Effector memory CD8-positive, alpha-beta T cell (primary cell): Measurements from ENCODE around the gene PFDN4.

Experiments
- ATAC-seq: fragments of 150-1000 bp; cut with Tn5 transposase; replicated peaks from 2 replicates; pipeline ENCODE4 v1.10.0; 2021; ENCODE audit warnings: mild to moderate bottlenecking, moderate library complexity
- DNase-seq, 3 experiments: peaks; one replicate each; pipeline ENCODE4 v3.0.0; 2021
- H3K27ac Mint-ChIP-seq, 2 donors: one replicate each; pipeline ENCODE4 v1.8.0; 2022; ENCODE audit warnings: mild to moderate bottlenecking in 2 of 2, mixed read lengths in 2 of 2, moderate library complexity in 2 of 2
- H3K27me3 Mint-ChIP-seq, 2 donors: one replicate each; pipeline ENCODE4 v1.8.0; 2022; ENCODE audit warnings: mixed read lengths in 2 of 2
- H3K36me3 Mint-ChIP-seq: one replicate; pipeline ENCODE4 v1.8.0; 2022; ENCODE audit warnings: mild to moderate bottlenecking, moderate library complexity, mixed read lengths; ENCODE audit not compliant: insufficient read depth
- H3K4me1 Mint-ChIP-seq, 2 donors: one replicate each; pipeline ENCODE4 v1.8.0; 2022; ENCODE audit warnings: low read depth in 2 of 2, mixed read lengths in 2 of 2
- H3K4me3 Mint-ChIP-seq, 2 donors: one replicate each; pipeline ENCODE4 v1.8.0; 2022; ENCODE audit warnings: mild to moderate bottlenecking in 2 of 2, mixed read lengths in 2 of 2, moderate library complexity in 2 of 2
- H3K9me3 Mint-ChIP-seq, 2 donors: one replicate each; pipeline ENCODE4 v1.8.0; 2022; ENCODE audit warnings: mixed read lengths in 2 of 2

Gene PFDN4

GRCh38 chr20:54199721-54200176, 8.1 kb upstream of the PFDN4 start:
- peak; percentile 66 for ATAC-seq
- no peak overlapping the region for H3K27ac Mint-ChIP-seq

DNA sequence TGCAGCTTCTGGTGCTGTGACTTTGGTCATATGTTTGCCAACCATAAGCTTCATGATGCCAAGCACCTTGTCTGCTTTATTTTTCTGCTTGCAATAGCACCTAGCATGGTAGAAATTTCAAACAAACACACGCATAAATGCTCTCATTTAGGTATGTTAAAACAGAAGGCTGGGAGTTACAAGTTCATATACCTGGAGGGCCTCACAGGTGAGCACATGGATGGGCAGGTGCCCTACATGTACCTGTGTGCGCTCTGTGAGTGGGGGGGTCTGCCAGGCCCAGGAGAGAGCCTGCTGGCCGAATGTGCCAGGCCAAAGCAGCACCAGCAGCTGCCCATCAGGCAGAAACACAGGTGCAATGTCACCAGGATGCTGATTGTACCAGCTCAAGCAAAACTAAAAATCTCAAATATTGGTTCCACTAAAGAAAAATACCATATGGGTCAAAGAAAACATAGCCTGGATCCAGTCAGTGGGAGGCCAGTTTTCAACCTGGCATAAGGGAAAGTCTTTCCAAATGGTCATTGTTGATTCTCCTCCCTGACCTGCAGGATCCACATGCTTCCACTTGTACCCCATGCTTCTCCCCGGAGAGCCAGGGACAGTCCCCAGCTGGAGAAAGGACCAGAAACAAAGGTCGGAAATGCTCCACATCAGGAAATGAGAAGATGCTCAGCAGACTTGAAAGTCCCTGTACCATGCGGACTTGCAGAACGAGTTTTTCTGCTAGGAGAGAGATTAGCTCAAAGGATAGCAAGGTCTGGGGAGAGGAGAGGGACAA, 7.2 kb upstream of the PFDN4 start:
- Mint-ChIP-seq H3K27ac (no peak overlapping the region), H3K4me1 (no peaks in the 10 kb centered on the region), H3K27me3 (peaks cover 19 to 36% of the 10 kb centered on the region in 2 donors), H3K9me3 (no peaks in the 10 kb centered on the region), H3K36me3 (no peaks in the 10 kb centered on the region), H3K4me3 (no peak overlapping the region)
- ATAC-seq: no peak
- no peak for DNase-seq

More at GRCh38 chr20:54199721-54200176, 8.1 kb upstream of the PFDN4 start:
- Mint-ChIP-seq H3K4me1 (no peaks in the 10 kb centered on the region), H3K4me3 (no peak overlapping the region), H3K9me3 (no peaks in the 10 kb centered on the region), H3K27me3 (peaks cover 21 to 38% of the 10 kb centered on the region in 2 donors), H3K36me3 (no peaks in the 10 kb centered on the region)
- peak; percentile 63 to 71 (median 64) for DNase-seq

DNA sequence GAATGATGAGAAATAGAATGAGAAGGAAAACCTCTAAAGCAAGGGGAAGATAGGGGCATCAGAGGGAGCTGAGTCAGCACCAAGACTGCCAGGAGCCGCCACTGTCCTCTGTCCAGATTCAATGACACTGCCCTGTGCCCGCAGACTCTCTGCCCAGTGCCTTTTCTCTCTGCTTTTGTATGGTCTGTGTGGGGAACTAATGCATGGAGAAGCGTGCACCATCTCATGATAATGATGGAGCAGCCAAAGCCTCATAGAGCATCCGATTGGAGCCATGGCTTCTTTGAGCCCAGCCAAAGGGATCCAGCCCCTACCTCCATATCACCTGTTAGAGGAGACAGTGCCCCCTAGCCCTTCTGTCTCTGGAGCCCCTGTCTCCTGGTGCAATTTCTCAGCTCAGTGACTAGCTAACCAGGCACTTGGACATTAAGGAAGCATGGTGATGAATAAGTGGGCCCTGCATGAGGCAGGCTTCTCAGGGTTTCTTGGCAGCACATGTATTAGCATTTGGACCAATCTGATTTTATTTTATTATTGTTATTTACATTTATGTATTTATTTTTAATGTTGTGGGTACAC, 6.5 kb upstream of the PFDN4 start:
- Mint-ChIP-seq H3K36me3 (no peaks in the 10 kb centered on the region), H3K27ac (no peak overlapping the region), H3K4me3 (no peak overlapping the region), H3K27me3 (peaks cover 16 to 29% of the 10 kb centered on the region in 2 donors), H3K9me3 (no peaks in the 10 kb centered on the region), H3K4me1 (no peaks in the 10 kb centered on the region)
- ATAC-seq: no peak
- no peak for DNase-seq

DNA sequence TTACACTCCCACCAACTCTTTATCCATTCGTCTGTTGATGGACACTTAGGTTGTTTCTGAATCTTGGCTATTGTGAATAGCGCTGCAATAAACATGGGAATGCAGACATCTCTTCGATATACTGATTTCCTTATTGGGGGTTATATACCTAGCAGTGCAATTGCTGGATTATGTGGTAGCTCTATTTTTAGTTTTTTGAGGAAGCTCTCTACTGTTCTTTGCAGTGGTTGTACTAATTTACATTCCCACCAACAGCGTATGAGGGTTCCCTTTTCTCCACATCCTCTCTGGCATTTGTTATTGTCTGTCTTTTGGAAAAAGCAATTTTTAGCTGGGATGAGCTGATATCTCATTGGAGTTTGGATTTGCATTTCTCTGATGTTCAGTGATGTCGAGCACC, 4.6 kb upstream of the PFDN4 start:
- Mint-ChIP-seq H3K27ac (no peak overlapping the region), H3K9me3 (no peaks in the 10 kb centered on the region), H3K27me3 (peaks cover 16 to 29% of the 10 kb centered on the region in 2 donors), H3K4me1 (peaks cover 0 to 2% of the 10 kb centered on the region in 2 donors), H3K4me3 (no peak overlapping the region), H3K36me3 (peaks cover 2% of the 10 kb centered on the region)
- ATAC-seq: no peak
- no peak for DNase-seq

- Mint-ChIP-seq H3K4me1 (peaks cover 7 to 9% of the 10 kb centered on the region in 2 donors), H3K27me3 (peaks cover 16 to 29% of the 10 kb centered on the region in 2 donors), H3K9me3 (no peaks in the 10 kb centered on the region), H3K36me3 (peaks cover 2% of the 10 kb centered on the region), H3K4me3 (no peak overlapping the region), H3K27ac (no peak overlapping the region)
- no peak for DNase-seq
- no peak for ATAC-seq
These were observed 3.8 kb upstream of the PFDN4 start for GRCh38 chr20:54204063-54204462.

- Mint-ChIP-seq H3K4me1 (peaks cover 10% of the 10 kb centered on the region in 2 donors), H3K36me3 (peaks cover 2% of the 10 kb centered on the region), H3K27me3 (peaks cover 16 to 29% of the 10 kb centered on the region in 2 donors), H3K4me3 (no peak overlapping the region), H3K27ac (no peak overlapping the region), H3K9me3 (no peaks in the 10 kb centered on the region)
- ATAC-seq (no peak), DNase-seq (no peak)
These were observed 3.4 kb upstream of the PFDN4 start for GRCh38 chr20:54204481-54204880.

DNA sequence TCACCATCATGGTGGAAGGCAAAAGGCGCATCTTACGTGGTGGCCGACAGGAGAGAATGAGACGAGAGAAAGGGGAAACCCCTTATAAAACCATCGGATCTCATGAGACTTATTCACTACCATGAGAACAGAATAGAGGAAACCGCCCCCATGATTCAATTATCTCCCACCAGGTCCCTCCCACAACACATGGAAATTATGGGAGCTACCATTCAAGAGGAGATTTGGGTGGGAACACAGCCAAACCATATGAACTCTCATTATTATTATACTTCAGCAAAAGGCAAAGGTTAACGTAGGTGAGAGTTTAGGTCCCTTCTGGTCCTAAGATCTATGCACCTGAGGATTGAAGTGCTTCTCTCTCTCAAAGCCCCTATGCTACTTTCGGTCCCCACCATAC, 2.4 kb upstream of the PFDN4 start:
- Mint-ChIP-seq H3K27me3 (peaks cover 16 to 29% of the 10 kb centered on the region in 2 donors), H3K4me3 (no peak overlapping the region), H3K36me3 (peaks cover 2% of the 10 kb centered on the region)

GRCh38 chr20:54207053-54207742, 689 bp upstream of the PFDN4 start:
- Mint-ChIP-seq H3K4me1 (peaks cover 16 to 17% of the 10 kb centered on the region in 2 donors), H3K9me3 (no peaks in the 10 kb centered on the region), H3K36me3 (peaks cover 2% of the 10 kb centered on the region), H3K27ac (peak overlapping the region; percentile 100), H3K27me3 (peaks cover 15 to 18% of the 10 kb centered on the region in 2 donors), H3K4me3 (peak overlapping the region; percentile 90 to 91)
- DNase-seq: no peak
- ATAC-seq: no peak

More for the DNA sequence above, 2.4 kb upstream of the PFDN4 start:
- H3K27ac Mint-ChIP-seq: no peak overlapping the region
- H3K4me1 Mint-ChIP-seq: peaks cover 16 to 17% of the 10 kb centered on the region in 2 donors
- H3K9me3 Mint-ChIP-seq: no peaks in the 10 kb centered on the region
- ATAC-seq: no peak
- DNase-seq: no peak

GRCh38 chr20:54208548-54209176, 775 bp downstream of the PFDN4 start:
- H3K9me3 Mint-ChIP-seq: no peaks in the 10 kb centered on the region
- no peak for ATAC-seq
- peaks cover 6 to 7% of the 10 kb centered on the region in 2 donors for H3K27me3 Mint-ChIP-seq
- peak overlapping the region; percentile 100 for H3K27ac Mint-ChIP-seq
- H3K4me1 Mint-ChIP-seq: peaks cover 17 to 19% of the 10 kb centered on the region in 2 donors
- DNase-seq: no peak
- H3K36me3 Mint-ChIP-seq: peaks cover 2% of the 10 kb centered on the region
- peak overlapping the region; percentile 90 to 91 for H3K4me3 Mint-ChIP-seq

DNA sequence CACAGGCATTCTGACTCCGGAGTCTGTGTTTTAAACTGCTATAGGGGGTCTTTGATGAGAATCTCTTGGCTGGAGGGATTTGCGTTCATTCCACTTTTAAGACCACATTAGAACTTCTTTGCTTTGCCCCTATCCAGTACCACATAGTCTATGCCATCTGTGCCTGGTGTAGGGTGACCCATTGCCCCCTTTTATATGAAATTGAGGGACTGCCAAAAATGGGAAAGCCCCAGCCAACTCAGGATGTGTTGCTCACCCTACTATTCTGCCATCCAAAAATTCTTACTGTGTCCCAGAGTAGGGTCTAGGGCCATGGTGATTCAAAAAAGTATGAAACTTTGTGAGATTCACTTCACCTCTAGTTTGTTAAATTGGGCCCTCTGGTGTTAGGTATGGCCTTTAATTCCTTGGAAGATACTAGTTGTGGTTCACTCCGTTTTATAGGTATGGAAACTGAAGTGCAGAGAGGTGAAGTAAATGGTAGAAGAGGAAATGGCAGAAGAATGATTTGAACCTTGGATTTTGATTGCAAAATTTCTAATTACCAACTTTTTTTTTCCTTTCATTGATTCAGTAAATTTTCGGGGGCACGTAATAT, 1.4 kb downstream of the PFDN4 start:
- H3K4me1 Mint-ChIP-seq: peaks cover 17 to 19% of the 10 kb centered on the region in 2 donors
- ATAC-seq (no peak), DNase-seq (no peak)
- peak overlapping the region; percentile 100 for H3K27ac Mint-ChIP-seq
- H3K4me3 Mint-ChIP-seq: peak overlapping the region; percentile 90 to 91
- H3K27me3 Mint-ChIP-seq: peaks cover 6 to 7% of the 10 kb centered on the region in 2 donors
- no peaks in the 10 kb centered on the region for H3K9me3 Mint-ChIP-seq
- peaks cover 2% of the 10 kb centered on the region for H3K36me3 Mint-ChIP-seq

- Mint-ChIP-seq H3K27ac (no peak overlapping the region), H3K27me3 (no peaks in the 10 kb centered on the region), H3K36me3 (peaks cover 12% of the 10 kb centered on the region), H3K4me3 (no peak overlapping the region), H3K4me1 (peaks cover 21% of the 10 kb centered on the region in 2 donors), H3K9me3 (no peaks in the 10 kb centered on the region)
- DNase-seq (no peak), ATAC-seq (no peak)
These were observed 4.3 kb downstream of the PFDN4 start for GRCh38 chr20:54212226-54212625.

DNA sequence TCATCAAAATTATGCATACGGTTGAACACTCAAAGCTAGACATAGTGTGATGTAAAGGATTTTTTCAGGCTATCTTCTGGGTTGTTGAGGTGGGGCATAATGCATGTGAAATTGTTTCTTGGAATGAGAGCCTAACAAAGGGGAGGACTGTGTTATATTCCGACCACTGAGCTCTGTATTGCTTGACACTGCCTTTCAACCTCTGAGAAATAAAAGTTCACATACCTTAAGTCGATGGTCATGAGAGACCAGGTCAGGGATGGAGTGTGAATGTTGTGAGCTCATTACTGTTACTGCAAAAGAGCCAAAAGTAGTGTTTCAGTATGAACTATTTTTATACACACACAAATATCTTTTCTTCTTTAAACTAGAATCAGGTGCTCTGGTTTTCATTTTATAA, 5.0 kb downstream of the PFDN4 start:
- Mint-ChIP-seq H3K36me3 (peaks cover 17% of the 10 kb centered on the region), H3K27me3 (no peaks in the 10 kb centered on the region), H3K4me1 (peaks cover 19 to 21% of the 10 kb centered on the region in 2 donors), H3K27ac (no peak overlapping the region), H3K9me3 (no peaks in the 10 kb centered on the region), H3K4me3 (no peak overlapping the region)
- DNase-seq: no peak
- no peak for ATAC-seq

- Mint-ChIP-seq H3K27ac (no peak overlapping the region), H3K4me3 (no peak overlapping the region), H3K27me3 (no peaks in the 10 kb centered on the region), H3K36me3 (peaks cover 24% of the 10 kb centered on the region), H3K4me1 (peaks cover 10% of the 10 kb centered on the region in 2 donors), H3K9me3 (no peaks in the 10 kb centered on the region)
- ATAC-seq (no peak), DNase-seq (no peak)
These were observed 6.7 kb downstream of the PFDN4 start for GRCh38 chr20:54214566-54214965.
